NCI-H524 (cell line): ENCODE measurements around the gene REG4.
"Not testable (repeated sequence)": the region's sequence is repeated elsewhere in the genome, so short reads cannot be mapped to it uniquely, and the experiment has no call there.

Experiments used
- DNase-seq, 2 experiments: peaks; one replicate each; lab custom pipeline; 2025; lab: John Stamatoyannopoulos, UW

Gene REG4

DNA sequence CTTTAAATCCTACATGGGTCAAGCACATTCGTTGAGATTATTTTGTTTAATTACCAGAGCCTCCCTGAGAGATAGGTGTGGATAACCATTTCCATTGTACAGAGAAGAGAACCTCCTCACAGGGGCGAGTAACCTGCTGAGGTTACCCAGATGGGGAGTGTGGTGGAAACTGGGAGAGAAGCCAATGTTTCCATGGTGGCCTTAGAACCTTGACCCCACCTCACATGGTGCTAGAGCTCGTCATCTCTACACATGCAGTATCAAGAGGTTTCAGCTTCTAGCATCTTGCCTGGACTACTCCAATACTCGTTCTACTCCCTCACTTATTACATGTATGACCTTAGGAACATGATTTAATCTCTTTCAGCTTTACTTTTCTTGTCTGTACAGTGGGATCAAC, 4.8 kb downstream of the REG4 start:
- DNase-seq: no peak

GRCh38 chr1:119805746-119806145, 5.5 kb downstream of the REG4 start:
- DNase-seq: no peak

DNA sequence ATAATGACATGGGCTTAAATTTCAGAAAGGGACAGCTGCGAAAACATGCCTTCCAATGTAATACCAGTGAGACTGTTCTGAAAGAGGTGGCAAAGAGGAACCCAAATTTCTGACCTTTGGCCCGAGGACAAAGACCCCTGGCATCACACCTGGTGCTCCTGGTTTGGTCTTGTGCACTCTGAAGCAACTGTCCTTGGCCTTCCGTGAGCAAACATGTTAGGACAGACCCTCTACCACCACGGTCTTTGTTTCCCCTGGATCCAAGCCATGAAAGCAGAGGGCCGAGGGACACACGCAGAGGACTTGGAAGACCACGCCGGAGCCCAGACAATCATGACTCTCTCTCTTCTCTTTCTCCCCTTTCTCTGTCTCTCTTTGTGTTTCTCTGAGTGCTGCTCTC, 6.0 kb downstream of the REG4 start:
- no peak for DNase-seq

DNA sequence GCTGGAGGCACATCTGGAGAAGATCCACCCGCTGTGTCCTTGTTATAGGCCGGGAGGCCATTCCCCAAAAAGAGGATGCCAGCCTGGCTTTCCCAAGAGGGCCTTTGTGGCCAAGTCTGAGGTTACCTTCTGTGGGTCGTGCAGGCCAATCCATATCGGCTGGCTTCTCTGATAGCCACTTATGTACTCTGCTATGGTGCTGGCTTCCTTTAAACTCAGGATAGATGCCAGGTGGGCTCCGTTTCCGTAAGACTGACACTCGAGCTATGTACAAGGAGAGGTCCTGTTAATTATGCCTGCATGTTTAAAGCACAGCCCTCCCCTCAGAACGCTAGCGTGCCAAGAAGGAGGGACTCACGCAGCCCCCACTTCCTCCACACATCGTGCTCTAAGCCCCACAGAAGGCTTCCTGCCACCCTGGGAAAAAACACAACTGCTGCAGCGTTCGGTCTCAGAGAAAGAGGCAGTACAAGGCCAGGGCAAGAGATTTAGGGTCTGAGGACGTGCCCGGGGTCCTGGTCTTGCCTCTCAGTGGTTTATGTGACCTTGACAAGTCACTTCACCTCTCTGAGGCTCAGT, 11.6 kb downstream of the REG4 start:
- no peak for DNase-seq

DNA sequence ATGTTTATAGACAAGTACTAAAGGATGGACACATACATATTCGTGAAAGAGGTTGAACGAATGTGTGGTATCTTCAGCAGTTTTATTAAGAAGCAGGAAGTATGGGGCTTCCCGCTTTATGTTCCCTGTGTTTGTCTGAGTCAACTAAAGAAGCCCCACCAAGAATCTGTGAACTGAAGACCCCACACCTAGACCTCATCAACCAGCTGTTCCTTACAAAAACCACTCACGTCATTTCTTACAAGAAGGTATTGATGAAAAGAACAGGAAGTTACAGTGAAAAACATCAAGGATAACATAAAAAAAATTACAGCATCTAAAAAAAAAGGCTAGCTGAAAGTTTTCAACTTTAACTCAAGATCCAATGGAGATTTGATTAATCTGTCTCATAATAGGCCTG, 12.3 kb downstream of the REG4 start:
- no peak for DNase-seq

GRCh38 chr1:119797606-119798005, 13.7 kb downstream of the REG4 start:
- no peak for DNase-seq

DNA sequence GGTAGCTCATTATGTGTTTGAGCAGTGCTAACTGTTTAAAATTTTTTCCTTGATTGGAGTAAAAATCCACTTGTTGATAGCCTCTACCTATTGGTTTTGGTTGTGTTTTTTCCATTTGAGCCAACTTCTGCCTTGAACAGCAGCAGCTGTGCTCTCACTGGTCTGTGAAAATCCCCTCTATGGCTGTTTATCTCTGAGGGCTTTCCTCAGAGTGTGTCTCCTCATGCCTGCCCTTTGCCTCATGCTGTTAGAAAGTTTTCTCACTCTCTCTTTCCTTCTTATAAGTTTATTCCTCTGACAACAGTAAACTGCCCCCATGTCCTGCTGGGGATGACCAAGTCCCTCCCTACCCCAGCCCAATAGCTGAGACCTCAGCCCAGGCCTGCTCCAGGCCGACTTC, 14.1 kb downstream of the REG4 start:
- DNase-seq: no peak

DNA sequence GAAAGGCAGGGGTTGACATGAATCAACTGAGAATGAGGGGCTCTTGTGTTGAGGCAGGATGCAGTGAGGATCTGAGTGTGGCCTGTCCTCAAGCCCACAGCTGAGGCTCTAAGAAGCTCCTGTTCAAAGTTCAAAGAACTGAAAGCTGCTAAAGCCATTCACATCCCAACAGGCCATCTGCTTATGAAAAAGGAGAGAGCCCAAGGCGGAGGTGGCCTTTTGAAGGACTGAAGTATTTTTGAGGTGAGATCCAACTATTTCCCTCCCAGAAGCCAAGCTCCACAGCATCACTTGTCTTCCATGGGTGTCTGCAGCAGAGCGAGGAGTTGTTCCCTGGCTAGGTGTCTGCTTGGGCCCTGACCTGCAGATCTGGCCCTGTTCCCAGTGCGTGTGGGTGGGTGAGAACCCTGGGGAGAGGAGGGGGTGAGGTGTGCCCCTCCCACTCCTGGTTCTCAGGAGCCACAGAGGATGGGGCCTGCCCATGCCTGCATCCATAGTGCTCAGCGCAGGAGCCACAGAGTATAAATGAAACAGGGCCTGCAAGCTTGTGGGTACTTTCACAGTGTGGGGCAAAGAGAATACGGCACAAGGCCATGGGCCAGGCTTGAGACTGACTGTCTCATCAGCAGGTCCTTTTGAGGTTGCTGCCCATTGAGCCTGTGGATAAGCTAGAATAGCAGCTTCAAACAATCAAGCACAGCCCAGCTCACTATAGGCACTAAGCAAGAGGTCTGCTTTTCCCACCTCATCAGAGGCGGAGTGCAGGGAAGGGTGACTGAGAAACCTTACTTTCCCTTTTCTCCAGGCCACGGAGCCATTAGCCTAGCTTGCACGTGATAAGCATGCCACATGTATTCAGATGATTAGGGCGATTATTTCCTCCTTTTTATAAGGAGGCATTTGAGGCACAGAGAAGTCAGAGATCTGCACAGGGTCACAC, 15.7 kb downstream of the REG4 start:
- no peak for DNase-seq

GRCh38 chr1:119794876-119795240, 16.4 kb downstream of the REG4 start:
- no peak for DNase-seq

DNA sequence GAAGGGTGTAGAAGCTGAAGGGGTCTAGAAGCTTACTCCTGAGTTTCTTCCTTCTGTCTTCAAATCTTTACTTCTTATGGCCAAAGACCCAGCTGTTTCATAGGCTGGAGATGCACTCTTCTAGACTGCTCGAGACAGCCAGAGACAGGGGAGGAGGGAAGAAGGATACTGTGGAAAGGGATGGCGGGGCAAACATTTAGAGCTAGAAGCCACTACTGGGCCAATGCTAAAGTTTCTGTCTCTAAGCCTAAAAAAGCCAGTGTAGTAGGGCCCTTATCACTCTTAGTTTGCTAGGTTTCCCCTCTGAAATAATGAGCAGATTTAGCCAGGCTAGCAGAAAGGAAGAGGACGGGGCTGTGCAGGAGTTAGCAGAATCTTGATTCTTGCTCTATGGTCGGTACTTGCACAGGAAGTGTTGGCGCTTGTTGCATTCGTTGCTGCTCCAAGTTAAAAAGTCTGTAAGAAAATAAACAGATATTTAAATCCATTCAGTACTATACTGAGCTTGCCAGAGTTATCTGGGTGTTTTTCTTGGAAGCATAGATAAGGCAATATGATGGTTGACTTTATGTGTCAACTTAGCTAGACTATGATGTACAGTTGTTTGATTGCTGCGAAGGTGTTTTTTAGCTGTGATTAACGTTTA, 16.9 kb downstream of the REG4 start:
- no peak for DNase-seq

GRCh38 chr1:119791377-119791776, 19.9 kb downstream of the REG4 start:
- DNase-seq: no peak

- no peak for DNase-seq
These were observed 20.6 kb downstream of the REG4 start for GRCh38 chr1:119790451-119791198.

DNA sequence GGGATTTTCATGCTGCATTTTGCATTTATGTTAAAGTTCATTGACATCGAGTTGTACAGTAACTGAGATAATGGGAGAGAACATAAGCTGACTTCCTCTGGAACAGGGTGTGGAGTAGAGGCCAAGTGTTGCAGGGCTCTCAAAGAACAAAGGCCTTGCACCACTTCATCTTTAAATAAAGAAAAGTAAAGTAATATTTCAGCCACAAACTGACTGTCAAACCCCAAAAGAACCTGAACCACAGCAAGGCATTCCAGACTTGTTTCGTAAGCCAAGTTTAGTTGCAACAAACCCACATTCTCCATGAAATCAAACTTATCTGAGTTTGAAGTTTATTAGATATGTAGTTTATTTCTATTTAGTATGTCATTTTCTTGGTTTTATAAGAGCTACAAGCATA, 23.5 kb downstream of the REG4 start:
- no peak for DNase-seq

DNA sequence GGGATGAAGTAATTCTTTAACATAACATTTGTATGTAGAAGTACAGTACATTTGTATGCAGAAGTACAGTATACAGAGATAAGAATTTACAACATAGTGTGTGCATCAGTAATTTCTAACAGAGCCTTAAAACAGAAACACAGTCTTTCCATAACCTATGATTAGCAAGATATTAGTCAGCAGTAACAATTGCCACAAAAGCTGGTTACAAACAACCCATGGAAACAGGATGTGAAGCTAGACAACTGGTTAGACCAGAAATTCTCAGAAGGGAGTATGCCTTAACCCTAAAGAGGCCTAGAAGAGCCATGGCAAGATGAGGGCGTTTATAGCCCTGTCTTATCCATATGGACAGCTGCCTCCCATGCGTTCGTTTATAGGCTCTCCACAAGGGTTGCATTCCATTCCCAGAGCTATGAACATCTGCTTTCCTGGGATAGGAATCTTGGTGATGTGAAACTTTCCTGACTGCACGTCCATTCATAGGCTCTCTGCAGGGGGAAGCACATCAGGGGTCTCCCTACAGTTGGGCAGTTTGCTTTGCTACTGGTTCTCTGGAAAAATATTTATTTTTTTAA, 24.7 kb downstream of the REG4 start:
- DNase-seq: not testable (repeated sequence)

DNA sequence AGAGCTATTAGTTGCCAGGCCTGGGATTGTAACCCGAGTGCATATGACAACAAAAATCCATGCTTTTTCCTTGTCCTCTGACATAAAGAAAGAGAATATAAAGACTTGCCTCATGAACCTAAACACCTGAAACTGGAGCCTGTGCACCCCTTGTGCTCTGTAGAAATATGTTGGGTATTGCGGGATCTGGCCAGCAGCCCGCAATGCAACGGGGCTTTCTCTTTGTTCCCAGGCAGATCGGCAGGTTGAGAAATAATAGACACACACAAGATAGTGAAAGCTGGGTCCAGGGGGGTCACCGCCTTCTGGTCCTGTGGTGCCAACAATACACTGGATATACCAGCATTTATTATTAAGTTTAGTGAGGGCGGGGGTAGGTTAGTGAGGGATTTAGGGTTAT, 25.2 kb downstream of the REG4 start:
- DNase-seq: not testable (repeated sequence)

GRCh38 chr1:119784191-119784781, 27.0 kb downstream of the REG4 start:
- DNase-seq: no peak

- DNase-seq: no peak
These were observed 27.7 kb downstream of the REG4 start for GRCh38 chr1:119783354-119784185.

DNA sequence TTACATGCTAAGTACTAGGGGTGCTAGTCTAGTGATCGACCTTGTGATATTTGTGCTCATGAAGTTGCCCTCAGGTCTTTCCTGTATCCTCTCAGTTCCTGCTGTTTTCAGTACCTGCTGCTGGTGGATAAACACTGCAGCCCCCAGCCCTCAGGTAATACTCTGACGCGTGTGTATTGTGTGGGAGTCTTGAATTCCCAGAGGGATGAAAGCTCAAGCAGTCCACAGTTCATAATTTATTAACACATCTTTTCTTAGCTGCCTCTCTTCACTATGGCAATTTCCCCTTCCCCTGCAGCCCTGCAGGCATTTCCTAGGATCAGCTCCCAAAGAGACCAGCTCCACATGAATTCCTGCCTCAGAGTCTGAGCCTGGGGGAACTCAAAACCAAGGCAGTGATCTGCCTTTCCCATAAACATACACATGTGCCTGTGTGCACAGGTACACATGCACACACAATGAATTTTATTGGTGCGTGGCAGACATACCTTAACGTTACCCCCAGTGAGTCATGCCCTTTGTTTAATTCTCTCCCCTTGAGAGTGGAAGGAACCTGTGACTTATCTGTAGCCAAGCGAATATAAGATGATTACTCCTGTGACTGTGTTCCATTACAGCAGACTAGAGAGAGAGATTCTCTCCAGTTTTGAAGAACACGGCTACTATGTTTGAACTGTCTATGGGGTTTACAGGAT, 28.5 kb downstream of the REG4 start:
- DNase-seq: no peak

GRCh38 chr1:119781434-119782210, 29.6 kb downstream of the REG4 start:
- no peak for DNase-seq
